Measurements from ENCODE around the gene MYL12A.

DNA sequence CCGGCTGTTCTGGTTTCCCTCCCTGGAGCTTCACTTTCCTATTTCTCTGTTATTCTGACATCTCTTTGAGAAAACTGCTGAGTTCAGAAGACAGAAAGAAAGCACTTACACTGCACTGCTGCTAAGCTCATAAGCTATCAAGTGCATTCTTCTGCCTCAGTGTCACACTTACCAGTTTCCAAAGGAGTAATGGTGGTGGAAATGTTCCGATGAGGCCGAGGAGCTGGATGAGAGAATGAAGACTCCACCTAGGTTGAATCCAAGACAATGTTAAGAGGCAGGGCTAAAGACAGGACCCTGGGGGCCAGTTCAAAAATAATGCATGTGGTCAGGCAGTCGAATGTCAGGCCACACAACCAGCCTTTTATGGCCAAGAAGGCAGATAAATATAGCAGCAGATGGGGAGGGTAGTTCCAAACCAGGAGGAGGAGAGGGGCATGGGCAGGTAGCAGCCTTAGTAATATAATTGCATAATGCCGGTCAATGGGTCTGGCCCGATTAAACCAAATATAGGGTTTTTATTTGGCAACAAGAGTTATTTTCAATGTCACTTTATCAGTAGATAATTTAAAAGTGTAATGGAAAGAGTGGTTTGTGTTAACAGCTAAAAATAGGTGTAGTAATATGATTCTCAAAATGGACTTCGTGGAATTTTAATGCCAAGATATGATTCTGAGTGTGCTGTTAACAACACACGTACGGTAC is 27.8 kb upstream of the MYL12A start, which contains the start of gene MYOM1:
- TF ChIP-seq, protein P1, sequence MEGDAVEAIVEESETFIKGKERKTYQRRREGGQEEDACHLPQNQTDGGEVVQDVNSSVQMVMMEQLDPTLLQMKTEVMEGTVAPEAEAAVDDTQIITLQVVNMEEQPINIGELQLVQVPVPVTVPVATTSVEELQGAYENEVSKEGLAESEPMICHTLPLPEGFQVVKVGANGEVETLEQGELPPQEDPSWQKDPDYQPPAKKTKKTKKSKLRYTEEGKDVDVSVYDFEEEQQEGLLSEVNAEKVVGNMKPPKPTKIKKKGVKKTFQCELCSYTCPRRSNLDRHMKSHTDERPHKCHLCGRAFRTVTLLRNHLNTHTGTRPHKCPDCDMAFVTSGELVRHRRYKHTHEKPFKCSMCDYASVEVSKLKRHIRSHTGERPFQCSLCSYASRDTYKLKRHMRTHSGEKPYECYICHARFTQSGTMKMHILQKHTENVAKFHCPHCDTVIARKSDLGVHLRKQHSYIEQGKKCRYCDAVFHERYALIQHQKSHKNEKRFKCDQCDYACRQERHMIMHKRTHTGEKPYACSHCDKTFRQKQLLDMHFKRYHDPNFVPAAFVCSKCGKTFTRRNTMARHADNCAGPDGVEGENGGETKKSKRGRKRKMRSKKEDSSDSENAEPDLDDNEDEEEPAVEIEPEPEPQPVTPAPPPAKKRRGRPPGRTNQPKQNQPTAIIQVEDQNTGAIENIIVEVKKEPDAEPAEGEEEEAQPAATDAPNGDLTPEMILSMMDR (IDR thresholded peaks at IDR 0.05; ENCODE audit: borderline replicate concordance, extremely low read depth, low read length, poor library complexity, severe bottlenecking), result no peak
- no peak for TF ChIP-seq EZH2 (IDR thresholded peaks at IDR 0.05; ENCODE audit: borderline replicate concordance, low read depth, low read length, severe bottlenecking)
